IMR-90 (cell line): ENCODE measurements around the gene TNNC1.

ENCODE experiments used
- BHLHE40 ChIP-seq: fragments of 150-350 bp; IDR thresholded peaks from 2 replicates; pipeline ENCODE4 v1.6.1; 2016; ENCODE audit warnings: mild to moderate bottlenecking, low read depth, low read length
- CEBPB ChIP-seq: IDR thresholded peaks from 2 replicates; pipeline ENCODE4 v1.6.1; 2012; ENCODE audit warnings: low read depth, low read length, improper control_type of control experiment
- CTCF ChIP-seq: conservative IDR thresholded peaks from 2 replicates; pipeline ENCODE4 v1.5.1; 2012; ENCODE audit warnings: mild to moderate bottlenecking, low read depth, low read length, improper control_type of control experiment
- ELK1 ChIP-seq: fragments of 150-350 bp; IDR thresholded peaks from 2 replicates; pipeline ENCODE4 v1.6.1; 2016; ENCODE audit warnings: low read depth, mild to moderate bottlenecking, low read length, moderate library complexity, borderline replicate concordance
- FOS ChIP-seq: fragments of 150-350 bp; IDR thresholded peaks from 2 replicates; pipeline ENCODE4 v1.6.1; 2016; ENCODE audit warnings: low read depth, low read length
- MXI1 ChIP-seq: IDR thresholded peaks from 2 replicates; pipeline ENCODE4 v1.6.1; 2012; ENCODE audit warnings: low read depth, mild to moderate bottlenecking, low read length, moderate library complexity, borderline replicate concordance
- POLR2A ChIP-seq: IDR thresholded peaks from 2 replicates; pipeline ENCODE4 v1.6.1; 2012; ENCODE audit warnings: mild to moderate bottlenecking, low read depth, low read length
- RCOR1 ChIP-seq: IDR thresholded peaks from 2 replicates; pipeline ENCODE4 v1.6.1; 2012; ENCODE audit warnings: mild to moderate bottlenecking, low read length, improper control_type of control experiment; ENCODE audit not compliant: insufficient replicate concordance

DNA sequence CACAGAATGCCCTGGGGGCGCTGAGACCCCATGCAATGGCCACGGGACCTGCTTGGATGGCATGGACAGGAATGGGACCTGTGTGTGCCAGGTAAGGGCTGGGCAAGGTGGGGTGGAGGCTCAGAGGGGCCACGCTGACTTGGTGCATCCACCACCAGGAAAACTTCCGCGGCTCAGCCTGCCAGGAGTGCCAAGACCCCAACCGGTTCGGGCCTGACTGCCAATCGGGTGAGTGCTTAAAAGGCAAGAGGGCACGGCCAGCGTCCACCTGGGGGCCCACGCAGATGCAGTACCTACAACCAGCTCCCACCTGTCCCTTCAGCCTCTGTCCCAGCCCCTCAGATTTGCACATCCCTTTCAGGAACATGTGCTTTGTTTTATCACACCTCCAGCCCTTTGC lies 48.2 kb upstream of the TNNC1 start:
- TF ChIP-seq POLR2A = no peak
- TF ChIP-seq MXI1 = no peak
- no peak for TF ChIP-seq CTCF
- TF ChIP-seq BHLHE40 = no peak
- TF ChIP-seq RCOR1 = no peak
- TF ChIP-seq CEBPB = no peak
- no peak for TF ChIP-seq FOS
- TF ChIP-seq ELK1 = no peak
